GM15510 (cell line): Measurements from ENCODE around the gene RPL10.

Experiments used
- POLR2A ChIP-seq: IDR thresholded peaks from 3 replicates; pipeline ENCODE4 v1.6.1; 2011; ENCODE audit warnings: borderline replicate concordance; ENCODE audit not compliant: insufficient read length; ENCODE audit errors: extremely low read depth

The RPL10 gene

GRCh38 chrX:154430479-154430878 is 32.3 kb downstream of the RPL10 start:
- no peak for TF ChIP-seq POLR2A

GRCh38 chrX:154430916-154431315 is 32.7 kb downstream of the RPL10 start:
- TF ChIP-seq POLR2A: no peak

- no peak for TF ChIP-seq POLR2A
These were observed 33.2 kb downstream of the RPL10 start for GRCh38 chrX:154431341-154431740.

- TF ChIP-seq POLR2A: no peak
These were observed 34.0 kb downstream of the RPL10 start for GRCh38 chrX:154432210-154432609.

- no peak for TF ChIP-seq POLR2A
These were observed 35.4 kb downstream of the RPL10 start for GRCh38 chrX:154433605-154434004.

GRCh38 chrX:154434394-154435168 is 36.4 kb downstream of the RPL10 start:
- TF ChIP-seq POLR2A: no peak

- no peak for TF ChIP-seq POLR2A
These were observed 37.1 kb downstream of the RPL10 start for GRCh38 chrX:154435171-154435733.

- TF ChIP-seq POLR2A: no peak
These were observed 38.3 kb downstream of the RPL10 start for GRCh38 chrX:154436374-154436982.

- peak; percentile 53 for TF ChIP-seq POLR2A
These were observed 39.0 kb downstream of the RPL10 start, which contains the start of gene GDI1 for GRCh38 chrX:154436983-154437752. GDI1 (plus strand) TSS chrX:154437154; CDS start chrX:154437255, 101 bp downstream.

GRCh38 chrX:154437971-154438893 is 40.1 kb downstream of the RPL10 start:
- no peak for TF ChIP-seq POLR2A

GRCh38 chrX:154439841-154440240 is 41.7 kb downstream of the RPL10 start:
- TF ChIP-seq POLR2A: no peak

- TF ChIP-seq POLR2A: no peak
These were observed 42.6 kb downstream of the RPL10 start for GRCh38 chrX:154440623-154441357.

GRCh38 chrX:154441564-154441963 is 43.4 kb downstream of the RPL10 start:
- no peak for TF ChIP-seq POLR2A
